WTC11 (cell line): ENCODE results near the gene LSR. TPM values are rescaled to one million over a fixed set of nuclear protein-coding genes. Genes with fewer than 3 reads are reported as not detected.
A peak's percentile ranks its signal among the peaks of the same experiment; 100 is the strongest.

Source experiments
- ATAC-seq: fragments of 200-7000 bp; cut with Tn5 transposase; 2 replicates; pipeline ENCODE4 v1.10.0; 2021; ENCODE audit warnings: mild to moderate bottlenecking, moderate library complexity
- CTCF ChIA-PET: fragments of 300-600 bp; sonication (Branson Sonifier 250); formaldehyde crosslinking; loops from one replicate; lab custom pipeline; 2021; ENCODE audit warnings: antibody characterized with exemption; lab: Charles Lee
- POLR2A ChIA-PET: fragments of 350-600 bp; sonication (Branson Sonifier 250); formaldehyde crosslinking; loops from one replicate; lab custom pipeline; 2021; ENCODE audit warnings: antibody characterized with exemption; lab: Charles Lee
- DNase-seq: peaks from one replicate; pipeline ENCODE4 v3.0.0; 2021; ENCODE audit warnings: low spot score
- H3K27ac Mint-ChIP-seq: 2 replicates; pipeline ENCODE4 v1.8.0; 2021; ENCODE audit warnings: mixed read lengths
- H3K27me3 Mint-ChIP-seq: 2 replicates; pipeline ENCODE4 v1.8.0; 2021; ENCODE audit warnings: low read depth, mild to moderate bottlenecking, moderate library complexity, mixed read lengths
- H3K36me3 Mint-ChIP-seq: 2 replicates; pipeline ENCODE4 v1.8.0; 2021; ENCODE audit warnings: mixed read lengths
- H3K4me1 Mint-ChIP-seq: 2 replicates; pipeline ENCODE4 v1.8.0; 2022; ENCODE audit warnings: mixed read lengths
- H3K4me3 Mint-ChIP-seq: 2 replicates; pipeline ENCODE4 v1.8.0; 2021; ENCODE audit warnings: mild to moderate bottlenecking, moderate library complexity, mixed read lengths
- H3K9me3 Mint-ChIP-seq: 2 replicates; pipeline ENCODE4 v1.8.0; 2021; ENCODE audit warnings: mixed read lengths
- ATF3 ChIP-seq: sonication (generic); formaldehyde crosslinking; conservative IDR thresholded peaks from 2 replicates; pipeline ENCODE4 v1.8.1; 2022; ENCODE audit warnings: mild to moderate bottlenecking, missing genetic modification reagents
- CBFB ChIP-seq: sonication (generic); formaldehyde crosslinking; IDR thresholded peaks from 2 replicates; pipeline ENCODE4 v1.8.1; 2022; ENCODE audit warnings: mild to moderate bottlenecking, low read depth, missing genetic modification reagents
- CDX4 ChIP-seq: fragments of 250-450 bp; sonication (Bioruptor Pico); IDR thresholded peaks from 2 replicates; pipeline ENCODE4 v1.9.0; 2021; ENCODE audit warnings: moderate library complexity, mild to moderate bottlenecking, inconsistent platforms, borderline replicate concordance
- ELF4 ChIP-seq: sonication (generic); formaldehyde crosslinking; IDR thresholded peaks from 2 replicates; pipeline ENCODE4 v1.8.1; 2022; ENCODE audit warnings: low read depth, mild to moderate bottlenecking, moderate library complexity, missing genetic modification reagents
- GABPB1 ChIP-seq: sonication (generic); formaldehyde crosslinking; IDR thresholded peaks from 2 replicates; pipeline ENCODE4 v1.8.1; 2023; ENCODE audit warnings: mild to moderate bottlenecking, missing genetic modification reagents
- HMGA2 ChIP-seq: fragments of 250-450 bp; sonication (Bioruptor Pico); IDR thresholded peaks from 2 replicates; pipeline ENCODE4 v1.4.0; 2021; ENCODE audit warnings: mild to moderate bottlenecking, moderate library complexity
- RELA ChIP-seq: sonication (generic); formaldehyde crosslinking; IDR thresholded peaks from 2 replicates; pipeline ENCODE4 v1.8.1; 2022; ENCODE audit warnings: missing genetic modification reagents, mild to moderate bottlenecking, borderline replicate concordance
- TEAD1 ChIP-seq: sonication (generic); formaldehyde crosslinking; IDR thresholded peaks from 2 replicates; pipeline ENCODE4 v1.8.0; 2022; ENCODE audit warnings: mild to moderate bottlenecking, missing genetic modification reagents
- TEAD4 ChIP-seq: sonication (generic); formaldehyde crosslinking; IDR thresholded peaks from 2 replicates; pipeline ENCODE4 v1.8.0; 2022; ENCODE audit warnings: mild to moderate bottlenecking, missing genetic modification reagents
- ZMAT4 ChIP-seq: fragments of 250-450 bp; sonication (Bioruptor Pico); IDR thresholded peaks from 2 replicates; pipeline ENCODE4 v1.9.0; 2021; ENCODE audit warnings: mild to moderate bottlenecking
- ZNF121 ChIP-seq: sonication (generic); formaldehyde crosslinking; IDR thresholded peaks from 2 replicates; pipeline ENCODE4 v1.8.0; 2023; ENCODE audit warnings: missing genetic modification reagents
- ZNF219 ChIP-seq: sonication (generic); formaldehyde crosslinking; IDR thresholded peaks from 2 replicates; pipeline ENCODE4 v1.8.0; 2023; ENCODE audit warnings: missing genetic modification reagents, mild to moderate bottlenecking, borderline replicate concordance
- ZNF263 ChIP-seq: sonication (generic); formaldehyde crosslinking; IDR thresholded peaks from 2 replicates; pipeline ENCODE4 v1.8.1; 2022; ENCODE audit warnings: low read depth, mild to moderate bottlenecking, moderate library complexity, missing genetic modification reagents
- total RNA-seq: library from RNA; stranded (reverse); gene quantifications from 3 replicates; pipeline ENCODE4 v1.2.3, GENCODE V29; 2021
- TF ChIP-seq, protein P1 (sequence below): fragments of 250-450 bp; sonication (Bioruptor Pico); conservative IDR thresholded peaks from 2 replicates; pipeline ENCODE4 v1.9.0; 2021; ENCODE audit warnings: mild to moderate bottlenecking
- TF ChIP-seq, protein P2 (sequence below): sonication (generic); formaldehyde crosslinking; IDR thresholded peaks from 2 replicates; pipeline ENCODE4 v1.8.0; 2022; ENCODE audit warnings: mild to moderate bottlenecking, missing genetic modification reagents
- TF ChIP-seq, protein P3 (sequence below): sonication (generic); formaldehyde crosslinking; IDR thresholded peaks from 2 replicates; pipeline ENCODE4 v1.8.1; 2022; ENCODE audit warnings: low read depth, missing genetic modification reagents, borderline replicate concordance

The LSR gene
- total RNA-seq, 1 experiment from 2014 or later = 130 TPM

DNA sequence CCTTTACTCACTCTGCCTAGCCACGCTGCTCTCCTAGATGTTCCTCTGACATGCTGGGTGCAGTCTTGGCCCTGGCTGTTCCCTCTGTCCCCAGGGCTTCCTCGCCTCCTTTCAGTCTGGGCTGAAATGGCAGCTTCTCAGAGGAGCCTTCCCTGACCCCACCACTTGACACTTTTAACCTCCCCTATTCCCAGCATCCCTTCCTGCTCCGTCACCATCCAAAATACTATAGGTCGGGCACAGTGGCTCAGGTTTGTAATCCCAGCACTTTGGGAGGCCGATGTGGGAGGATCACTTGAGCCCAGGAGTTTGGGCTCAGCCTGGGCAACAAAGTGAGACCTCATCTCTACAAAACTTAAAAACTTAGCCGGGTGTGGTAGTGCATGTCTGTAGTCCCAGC, 22.9 kb upstream of the LSR start:
- Mint-ChIP-seq H3K27ac (peak overlapping the region; percentile 11; the same call in 1 of the 2 replicates), H3K27me3 (peaks cover 8% of the 10 kb centered on the region), H3K9me3 (peaks cover 11% of the 10 kb centered on the region), H3K4me3 (no peak overlapping the region), H3K4me1 (peaks cover 15% of the 10 kb centered on the region), H3K36me3 (no peaks in the 10 kb centered on the region)
- no peak for TF ChIP-seq ZNF219 (CRISPR knock-in tag)
- TF ChIP-seq ELF4 = no peak
- TF ChIP-seq GABPB1 = no peak
- TF ChIP-seq ZMAT4 (CRISPR knock-in tag) = no peak
- TF ChIP-seq ZNF121 (CRISPR knock-in tag) = no peak
- no peak for TF ChIP-seq HMGA2 (CRISPR knock-in tag)
- TF ChIP-seq ATF3 (CRISPR knock-in tag) = no peak
- TF ChIP-seq RELA (CRISPR knock-in tag) = no peak
- TF ChIP-seq, protein P1, sequence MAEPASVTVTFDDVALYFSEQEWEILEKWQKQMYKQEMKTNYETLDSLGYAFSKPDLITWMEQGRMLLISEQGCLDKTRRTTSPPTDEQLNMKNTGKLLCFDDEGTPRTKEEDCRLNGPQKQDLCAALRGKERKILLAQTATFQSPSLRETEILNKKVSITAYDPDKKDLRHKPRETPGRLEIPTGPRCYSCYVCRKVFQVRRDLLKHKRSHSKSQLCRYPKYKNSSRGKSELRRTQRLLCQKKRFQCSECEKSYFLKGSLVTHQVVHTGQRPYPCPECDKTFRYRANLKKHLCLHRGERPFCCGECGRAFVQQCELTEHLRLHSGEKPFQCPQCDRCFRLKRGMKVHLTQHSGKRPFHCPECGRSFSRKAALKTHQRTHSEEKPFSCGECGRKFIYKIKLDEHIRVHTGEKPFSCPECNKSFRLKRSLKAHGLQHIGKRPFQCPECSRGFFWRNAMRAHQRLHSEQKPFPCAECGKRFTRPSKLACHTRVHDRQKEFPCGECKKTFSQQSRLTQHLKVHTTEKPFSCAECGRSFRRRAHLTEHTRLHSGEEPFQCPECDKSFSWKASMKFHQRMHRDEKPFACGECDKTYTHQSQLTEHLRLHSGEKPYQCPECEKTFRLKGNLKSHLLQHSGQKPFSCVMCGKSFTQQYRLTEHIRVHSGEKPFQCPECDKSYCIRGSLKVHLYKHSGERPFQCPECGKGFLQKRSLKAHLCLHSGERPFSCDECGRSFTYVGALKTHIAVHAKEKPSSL = no peak
- TF ChIP-seq, protein P2, sequence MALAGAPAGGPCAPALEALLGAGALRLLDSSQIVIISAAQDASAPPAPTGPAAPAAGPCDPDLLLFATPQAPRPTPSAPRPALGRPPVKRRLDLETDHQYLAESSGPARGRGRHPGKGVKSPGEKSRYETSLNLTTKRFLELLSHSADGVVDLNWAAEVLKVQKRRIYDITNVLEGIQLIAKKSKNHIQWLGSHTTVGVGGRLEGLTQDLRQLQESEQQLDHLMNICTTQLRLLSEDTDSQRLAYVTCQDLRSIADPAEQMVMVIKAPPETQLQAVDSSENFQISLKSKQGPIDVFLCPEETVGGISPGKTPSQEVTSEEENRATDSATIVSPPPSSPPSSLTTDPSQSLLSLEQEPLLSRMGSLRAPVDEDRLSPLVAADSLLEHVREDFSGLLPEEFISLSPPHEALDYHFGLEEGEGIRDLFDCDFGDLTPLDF (CRISPR knock-in tag) = no peak
- no peak for TF ChIP-seq TEAD1 (CRISPR knock-in tag)
- no peak for TF ChIP-seq ZNF263
- TF ChIP-seq CBFB = no peak
- TF ChIP-seq TEAD4 (CRISPR knock-in tag) = no peak
- TF ChIP-seq, protein P3, sequence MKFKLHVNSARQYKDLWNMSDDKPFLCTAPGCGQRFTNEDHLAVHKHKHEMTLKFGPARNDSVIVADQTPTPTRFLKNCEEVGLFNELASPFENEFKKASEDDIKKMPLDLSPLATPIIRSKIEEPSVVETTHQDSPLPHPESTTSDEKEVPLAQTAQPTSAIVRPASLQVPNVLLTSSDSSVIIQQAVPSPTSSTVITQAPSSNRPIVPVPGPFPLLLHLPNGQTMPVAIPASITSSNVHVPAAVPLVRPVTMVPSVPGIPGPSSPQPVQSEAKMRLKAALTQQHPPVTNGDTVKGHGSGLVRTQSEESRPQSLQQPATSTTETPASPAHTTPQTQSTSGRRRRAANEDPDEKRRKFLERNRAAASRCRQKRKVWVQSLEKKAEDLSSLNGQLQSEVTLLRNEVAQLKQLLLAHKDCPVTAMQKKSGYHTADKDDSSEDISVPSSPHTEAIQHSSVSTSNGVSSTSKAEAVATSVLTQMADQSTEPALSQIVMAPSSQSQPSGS (CRISPR knock-in tag) = no peak
- POLR2A ChIA-PET = no interaction called here
- CTCF ChIA-PET = interaction anchor here (1.1 to 2.4 kb wide), 5 partner anchors 10 to 159 kb away, joined by 3 to 26 read pairs (median 11); partner anchors contain the start of gene FXYD7
- DNase-seq (no peak), ATAC-seq (no peak)

- POLR2A ChIA-PET = no interaction called here
- Mint-ChIP-seq H3K4me3 (no peak overlapping the region), H3K27me3 (peaks cover 8% of the 10 kb centered on the region), H3K36me3 (no peaks in the 10 kb centered on the region), H3K27ac (no peak overlapping the region), H3K9me3 (peaks cover 11% of the 10 kb centered on the region), H3K4me1 (peaks cover 15% of the 10 kb centered on the region)
- ATAC-seq = no peak
- CTCF ChIA-PET = interaction anchor here (1.1 kb wide), 1 partner anchor 160 kb away, joined by 3 read pairs; no protein-coding TSS in a partner anchor
- TF ChIP-seq CDX4 (CRISPR knock-in tag) = no peak
- DNase-seq = no peak
Measured at GRCh38 chr19:35226748-35227147, 22.1 kb upstream of the LSR start.
